Esophagus squamous epithelium (tissue), 5 donors: ENCODE data around the gene ZNF774. TPM values are rescaled to one million over a fixed set of nuclear protein-coding genes. Genes with fewer than 3 reads are reported as not detected.

ENCODE experiments used
- DNase-seq: peaks from one replicate; lab custom pipeline; 2025; lab: John Stamatoyannopoulos, UW
- H3K27ac ChIP-seq, 4 donors: fragments of 200-600 bp; sonication (generic); one replicate each; pipeline ENCODE4 v1.5.1; 2016 to 2019; ENCODE audit warnings: mild to moderate bottlenecking in 1 of 4
- H3K27me3 ChIP-seq, 4 donors: fragments of 200-600 bp; sonication (generic); 1 replicate in 3 of 4; 2 replicates in 1 of 4; pipeline versions ENCODE4 v1.5.1 to v1.6.0; 2017 to 2021; ENCODE audit warnings: antibody characterized with exemption in 1 of 4
- H3K36me3 ChIP-seq, 3 donors: fragments of 200-600 bp; sonication (generic); one replicate each; pipeline ENCODE4 v1.5.1; 2016 to 2019
- H3K4me1 ChIP-seq, 3 donors: fragments of 200-600 bp; sonication (generic); one replicate each; pipeline ENCODE4 v1.5.1; 2017 to 2019
- H3K4me3 ChIP-seq, 4 donors: fragments of 200-600 bp; sonication (generic); 1 replicate in 3 of 4; 2 replicates in 1 of 4; pipeline ENCODE4 v1.5.1; 2016 to 2019; ENCODE audit warnings: mild to moderate bottlenecking in 2 of 4, moderate library complexity in 1 of 4
- H3K9me3 ChIP-seq, 3 donors: fragments of 200-600 bp; sonication (generic); one replicate each; pipeline ENCODE4 v1.5.1; 2016 to 2019
- CTCF ChIP-seq, 6 experiments: fragments of 450-650 bp in 4 of 6; fragments of 200-600 bp in 2 of 6; sonication (generic) in 2 of 6; IDR thresholded peaks; one replicate each; pipeline ENCODE4 v1.5.1; 2016 to 2019; ENCODE audit warnings: antibody characterized with exemption in 6 of 6, mild to moderate bottlenecking in 4 of 6, moderate library complexity in 4 of 6
- POLR2A ChIP-seq, 4 donors: fragments of 450-650 bp; IDR thresholded peaks; one replicate each; pipeline ENCODE4 v1.6.1; 2017; ENCODE audit warnings: antibody characterized with exemption in 4 of 4, mild to moderate bottlenecking in 4 of 4, moderate library complexity in 3 of 4
- WGBS, 2 donors: methylation state at CpG; one replicate each; pipeline ENCODE4 v1.1.5; 2018; 5-methylcytosine and 5-hydroxymethylcytosine counted together
- intact Hi-C: fragments of 100-400 bp; cut with DNase I; formaldehyde crosslinking; loops from one replicate; pipeline ENCODE4 v1.15.0; 2022
- total RNA-seq, 4 donors: library from RNA; depleted of rRNA; stranded (reverse); fragments of >200 nt; gene quantifications; one replicate each; pipeline ENCODE4 v1.1.0, GENCODE V29; 2016
- donor health status: DM: yes; HTN: yes; CAD: no.

Gene ZNF774
- total RNA-seq, 4 donors from 2014 or later = 0.79 to 9.3 (median 1.8) TPM

GRCh38 chr15:90386221-90386620 lies 34.1 kb downstream of the ZNF774 start:
- Histone ChIP-seq H3K4me3 (no peak overlapping the region), H3K4me1 (peaks cover 16 to 45% (median 25%) of the 10 kb centered on the region in 3 donors), H3K27ac (peak overlapping the region in 3 of 4 donors; percentile 42 to 59 (median 49)), H3K9me3 (no peaks in the 10 kb centered on the region), H3K27me3 (no peaks in the 10 kb centered on the region), H3K36me3 (peaks cover 0 to 8% (median 0%) of the 10 kb centered on the region in 3 donors)
- intact Hi-C loops = no loop called here
- DNase-seq = no peak
- TF ChIP-seq CTCF (IDR thresholded peaks at IDR 0.05) (no peak), POLR2A (IDR thresholded peaks at IDR 0.05) (no peak)
- WGBS, 2 donors = 31 to 36% methylated on average over 2 of the region's 2 CpGs

- DNase-seq = peak; percentile 80
- 16 to 33% methylated on average over 6 to 13 of the region's 62 CpGs for WGBS, 2 donors
- peaks cover 26 to 61% (median 40%) of the 10 kb centered on the region in 3 donors for H3K4me1 ChIP-seq
- H3K36me3 ChIP-seq = peaks cover 0 to 23% (median 0%) of the 10 kb centered on the region in 3 donors
- no peaks in the 10 kb centered on the region for H3K27me3 ChIP-seq
- TF ChIP-seq POLR2A (IDR thresholded peaks at IDR 0.05) = peak in 3 of 4 donors; percentile 73 to 94 (median 90)
- no peak for TF ChIP-seq CTCF (IDR thresholded peaks at IDR 0.05)
- H3K9me3 ChIP-seq = no peaks in the 10 kb centered on the region
- peak within 1 kb of the TSS; percentile 97 to 100 (median 100) for H3K27ac ChIP-seq
- intact Hi-C loops = no loop called here
- peak within 1 kb of the TSS; percentile 83 to 100 (median 92) for H3K4me3 ChIP-seq
Measured at GRCh38 chr15:90387534-90388461, 35.7 kb downstream of the ZNF774 start, which contains the start of gene IQGAP1. TSS of gene IQGAP1 (plus strand) at chr15:90388242. CDS start at chr15:90388342, 100 bp downstream.

- intact Hi-C loops = no loop called here
- WGBS, 2 donors = 0 to 2% methylated on average over 21 to 22 of the region's 52 CpGs
- peak overlapping the region; percentile 83 to 100 (median 92) for H3K4me3 ChIP-seq
Measured at GRCh38 chr15:90388462-90389380, 36.6 kb downstream of the ZNF774 start.

GRCh38 chr15:90389513-90389912 lies 37.4 kb downstream of the ZNF774 start:
- DNase-seq = no peak
- Histone ChIP-seq H3K36me3 (peaks cover 0 to 33% (median 0%) of the 10 kb centered on the region in 3 donors), H3K9me3 (no peaks in the 10 kb centered on the region), H3K27me3 (no peaks in the 10 kb centered on the region), H3K4me3 (peak overlapping the region; percentile 83 to 100 (median 92)), H3K27ac (peak overlapping the region in 3 of 4 donors; percentile 97 to 100 (median 99)), H3K4me1 (peaks cover 30 to 78% (median 56%) of the 10 kb centered on the region in 3 donors)
- TF ChIP-seq POLR2A (IDR thresholded peaks at IDR 0.05) (no peak), CTCF (IDR thresholded peaks at IDR 0.05) (no peak)
- intact Hi-C loops = no loop called here
- WGBS, 2 donors = 24 to 72% methylated on average over 5 of the region's 6 CpGs

More at GRCh38 chr15:90388462-90389380, 36.6 kb downstream of the ZNF774 start:
- no peak for DNase-seq
- H3K4me1 ChIP-seq = peaks cover 30 to 70% (median 48%) of the 10 kb centered on the region in 3 donors
- H3K9me3 ChIP-seq = no peaks in the 10 kb centered on the region
- peak overlapping the region; percentile 97 to 100 (median 100) for H3K27ac ChIP-seq
- peak in 1 of 6 experiments; percentile 4 for TF ChIP-seq CTCF (IDR thresholded peaks at IDR 0.05)
- no peak for TF ChIP-seq POLR2A (IDR thresholded peaks at IDR 0.05)
- peaks cover 0 to 31% (median 0%) of the 10 kb centered on the region in 3 donors for H3K36me3 ChIP-seq
- no peaks in the 10 kb centered on the region for H3K27me3 ChIP-seq
